PFSK-1 (cell line): ENCODE data around the gene SLC27A3.

Source experiments
- FOXP2 ChIP-seq: optimal IDR thresholded peaks from 2 replicates; pipeline ENCODE3; 2011; ENCODE audit warnings: borderline replicate concordance, control low read depth, inconsistent platforms; ENCODE audit not compliant: insufficient read depth; ENCODE audit errors: extremely low read length, extremely low read depth
- POLR2AphosphoS5 ChIP-seq: IDR thresholded peaks from 2 replicates; pipeline ENCODE4 v1.6.1; 2012; ENCODE audit warnings: low read depth, mild to moderate bottlenecking, control low read depth, low read length, moderate library complexity
- REST ChIP-seq, 2 experiments: IDR thresholded peaks; 2 replicates each; pipeline versions ENCODE4 v1.6.1 to v1.8.0; 2011 to 2012; ENCODE audit warnings: low read depth in 2 of 2, low read length in 2 of 2, control low read depth in 1 of 2, inconsistent platforms in 1 of 2, mild to moderate bottlenecking in 1 of 2, moderate library complexity in 1 of 2; ENCODE audit not compliant: insufficient read depth in 1 of 2
- SIN3A ChIP-seq: IDR thresholded peaks from 2 replicates; pipeline ENCODE4 v1.6.1; 2012; ENCODE audit warnings: mild to moderate bottlenecking, low read length, moderate library complexity, borderline replicate concordance; ENCODE audit not compliant: insufficient read depth
- TAF1 ChIP-seq: IDR thresholded peaks from 2 replicates; pipeline ENCODE4 v1.6.1; 2012; ENCODE audit warnings: low read length, control low read depth, borderline replicate concordance; ENCODE audit not compliant: insufficient read depth

SLC27A3 gene

GRCh38 chr1:153750026-153750995, 24.9 kb upstream of the SLC27A3 start:
- no peak for TF ChIP-seq SIN3A
- 0 out of 2 replicates have a peak, but pooled peaks have one; percentile 12 for TF ChIP-seq TAF1
- TF ChIP-seq REST (IDR thresholded peaks at IDR 0.05; ENCODE audit: insufficient read depth in 1 of 2, low read depth in 2 of 2, low read length in 2 of 2): 0 out of 4 replicates have a peak, but pooled peaks of 1 of the 2 experiments have one; percentile 30

- no peak for TF ChIP-seq FOXP2
- no peak for TF ChIP-seq REST (IDR thresholded peaks at IDR 0.05; ENCODE audit: insufficient read depth in 1 of 2, low read depth in 2 of 2, low read length in 2 of 2)
- TF ChIP-seq TAF1: no peak
- TF ChIP-seq SIN3A: no peak
- no peak for TF ChIP-seq POLR2AphosphoS5
These were observed 23.1 kb upstream of the SLC27A3 start for GRCh38 chr1:153752072-153752471.

- TF ChIP-seq FOXP2 (no peak), POLR2AphosphoS5 (no peak), REST (IDR thresholded peaks at IDR 0.05; ENCODE audit: insufficient read depth in 1 of 2, low read depth in 2 of 2, low read length in 2 of 2) (no peak), TAF1 (no peak), SIN3A (no peak)
These were observed 22.5 kb upstream of the SLC27A3 start for GRCh38 chr1:153752571-153753195.

GRCh38 chr1:153754266-153754665, 20.9 kb upstream of the SLC27A3 start:
- TF ChIP-seq POLR2AphosphoS5: no peak
- no peak for TF ChIP-seq FOXP2
- TF ChIP-seq TAF1: no peak
- no peak for TF ChIP-seq REST (IDR thresholded peaks at IDR 0.05; ENCODE audit: insufficient read depth in 1 of 2, low read depth in 2 of 2, low read length in 2 of 2)
- TF ChIP-seq SIN3A: no peak
